Measurements from ENCODE around the gene TUSC2. TPM values are rescaled to one million over a fixed set of nuclear protein-coding genes. Genes with fewer than 3 reads are reported as not detected.
A peak's percentile ranks its signal among the peaks of the same experiment; 100 is the strongest.

TUSC2 gene
- total and polyA plus RNA-seq, 12 donors = 23.7 to 59.1 (median 27.0) TPM

GRCh38 chr3:50373146-50374051 lies 45.4 kb upstream of the TUSC2 start:
- 57 to 61% methylated on average over 12 of the region's 12 CpGs for WGBS, 2 donors
- DNase-seq = no peak
- Histone ChIP-seq H3K36me3 (no peaks in the 10 kb centered on the region), H3K4me3 (no peak overlapping the region), H3K27me3 (no peaks in the 10 kb centered on the region), H3K27ac (no peak overlapping the region), H3K9me3 (no peaks in the 10 kb centered on the region), H3K4me1 (no peaks in the 10 kb centered on the region)
- intact Hi-C loops (cut with DNase I) = loop anchor here in 3 of 10 donors (5.0 to 10.0 kb wide), 3 partner anchors 161 to 171 kb away; no protein-coding TSS in a partner anchor
- no peak for ATAC-seq
- TF ChIP-seq CTCF (IDR thresholded peaks at IDR 0.05) = no peak

GRCh38 chr3:50372349-50372748 lies 44.3 kb upstream of the TUSC2 start:
- Histone ChIP-seq H3K27ac (no peak overlapping the region), H3K9me3 (no peaks in the 10 kb centered on the region), H3K27me3 (no peaks in the 10 kb centered on the region), H3K36me3 (no peaks in the 10 kb centered on the region), H3K4me3 (no peak overlapping the region), H3K4me1 (no peaks in the 10 kb centered on the region)
- intact Hi-C loops (cut with DNase I) = loop anchor here in 3 of 10 donors (5.0 to 10.0 kb wide), 3 partner anchors 162 to 172 kb away; no protein-coding TSS in a partner anchor
- no peak for TF ChIP-seq CTCF (IDR thresholded peaks at IDR 0.05)
- ATAC-seq = no peak
- 68 to 70% methylated on average over 8 of the region's 8 CpGs for WGBS, 2 donors
- no peak for DNase-seq

- Histone ChIP-seq H3K4me1 (no peaks in the 10 kb centered on the region), H3K4me3 (no peak overlapping the region), H3K27me3 (no peaks in the 10 kb centered on the region), H3K36me3 (no peaks in the 10 kb centered on the region), H3K27ac (no peak overlapping the region), H3K9me3 (no peaks in the 10 kb centered on the region)
- intact Hi-C loops (cut with DNase I) = loop anchor here in 3 of 10 donors (5.0 to 10.0 kb wide), 3 partner anchors 164 to 174 kb away; no protein-coding TSS in a partner anchor
- WGBS, 2 donors = 81 to 89% methylated on average over 3 of the region's 3 CpGs
- TF ChIP-seq CTCF (IDR thresholded peaks at IDR 0.05) = no peak
- ATAC-seq (no peak), DNase-seq (no peak)
Measured at GRCh38 chr3:50371133-50371685, 43.2 kb upstream of the TUSC2 start.

- DNase-seq (no peak), ATAC-seq (peak in 1 of 8 donors; percentile 13)
- Histone ChIP-seq H3K36me3 (no peaks in the 10 kb centered on the region), H3K4me3 (no peak overlapping the region), H3K27me3 (peaks cover 0 to 3% (median 0%) of the 10 kb centered on the region in 7 donors), H3K27ac (no peak overlapping the region), H3K4me1 (peaks cover 0 to 4% (median 0%) of the 10 kb centered on the region in 9 donors), H3K9me3 (no peaks in the 10 kb centered on the region)
- intact Hi-C loops (cut with DNase I) = loop anchor here in 3 of 10 donors (5.0 to 10.0 kb wide), 3 partner anchors 164 to 174 kb away; no protein-coding TSS in a partner anchor
- peak in 2 of 9 donors; percentile 23 to 30 for TF ChIP-seq CTCF (IDR thresholded peaks at IDR 0.05)
- 52 to 53% methylated on average over 14 of the region's 14 CpGs for WGBS, 2 donors
Measured at GRCh38 chr3:50370594-50370993, 42.6 kb upstream of the TUSC2 start.
